Cardiac muscle cell (in vitro differentiated cells and primary cell): Measurements from ENCODE around the gene CFD. TPM values are rescaled to one million over a fixed set of nuclear protein-coding genes. Genes with fewer than 3 reads are reported as not detected.

Experiments used
- DNase-seq, 2 donors: peaks; one replicate each; pipeline versions ENCODE4 v3.0.0 to v3.0.0-alpha.2; 2010 to 2017; ENCODE audit warnings: low read depth in 1 of 2, low spot score in 1 of 2
- H3K27ac ChIP-seq: fragments of 200-600 bp; sonication (generic); 2 replicates; pipeline ENCODE4 v1.5.1; 2016
- H3K27me3 ChIP-seq: fragments of 200-600 bp; sonication (generic); 2 replicates; pipeline ENCODE4 v1.6.0; 2016; ENCODE audit warnings: control low read depth
- H3K36me3 ChIP-seq: fragments of 200-600 bp; sonication (generic); 2 replicates; pipeline ENCODE4 v1.5.1; 2016; ENCODE audit warnings: control low read depth
- H3K4me1 ChIP-seq: fragments of 200-600 bp; sonication (generic); 2 replicates; pipeline ENCODE4 v1.8.1; 2017; ENCODE audit warnings: low read depth, mild to moderate bottlenecking, mixed run types
- H3K4me3 ChIP-seq: fragments of 200-600 bp; sonication (generic); 2 replicates; pipeline ENCODE4 v1.5.1; 2016; ENCODE audit warnings: mild to moderate bottlenecking
- H3K9me3 ChIP-seq: fragments of 200-600 bp; sonication (generic); 2 replicates; pipeline ENCODE4 v1.5.1; 2017; ENCODE audit warnings: low read depth, mild to moderate bottlenecking, control low read depth
- CTCF ChIP-seq: IDR thresholded peaks from 2 replicates; pipeline ENCODE4 v1.5.1; 2012; ENCODE audit warnings: low read depth, mild to moderate bottlenecking, low read length
- polyA plus RNA-seq: library from polyadenylated mRNA; unstranded; fragments of >200 nt; fragmentation: Nextera tagmentation; extraction: Ambion mirVana; gene quantifications from 2 replicates; pipeline ENCODE4 v1.2.1, GENCODE V29; 2016
- total RNA-seq: library from RNA; depleted of rRNA; stranded (reverse); fragments of >200 nt; gene quantifications from 2 replicates; pipeline ENCODE4 v1.2.3, GENCODE V29; 2016

Gene CFD
- total and polyA plus RNA-seq, 2 experiments from 2014 or later: 2.9 to 3.1 TPM

GRCh38 chr19:867855-868457 is 8.5 kb downstream of the CFD start:
- Histone ChIP-seq H3K4me3 (no peak overlapping the region), H3K27me3 (no peaks in the 10 kb centered on the region), H3K36me3 (peaks cover 10% of the 10 kb centered on the region), H3K27ac (no peak overlapping the region), H3K4me1 (no peaks in the 10 kb centered on the region), H3K9me3 (no peaks in the 10 kb centered on the region)
- DNase-seq: no peak
- TF ChIP-seq CTCF: no peak

- H3K27me3 ChIP-seq: no peaks in the 10 kb centered on the region
- H3K27ac ChIP-seq: no peak overlapping the region
- TF ChIP-seq CTCF: no peak
- H3K4me3 ChIP-seq: no peak overlapping the region
- no peak for DNase-seq
- H3K4me1 ChIP-seq: no peaks in the 10 kb centered on the region
- no peaks in the 10 kb centered on the region for H3K9me3 ChIP-seq
- peaks cover 10% of the 10 kb centered on the region for H3K36me3 ChIP-seq
These were observed 9.2 kb downstream of the CFD start for GRCh38 chr19:868458-869244.

GRCh38 chr19:869245-870177 is 10.0 kb downstream of the CFD start:
- no peak for TF ChIP-seq CTCF
- H3K27ac ChIP-seq: no peak overlapping the region
- no peaks in the 10 kb centered on the region for H3K9me3 ChIP-seq
- H3K4me1 ChIP-seq: no peaks in the 10 kb centered on the region
- no peak overlapping the region for H3K4me3 ChIP-seq
- DNase-seq: peak in 1 of 2 donors; percentile 96
- H3K36me3 ChIP-seq: peaks cover 10% of the 10 kb centered on the region
- no peaks in the 10 kb centered on the region for H3K27me3 ChIP-seq

- H3K9me3 ChIP-seq: no peaks in the 10 kb centered on the region
- no peak for TF ChIP-seq CTCF
- H3K4me1 ChIP-seq: no peaks in the 10 kb centered on the region
- no peak for DNase-seq
- H3K36me3 ChIP-seq: peaks cover 10% of the 10 kb centered on the region
- no peak overlapping the region for H3K4me3 ChIP-seq
- H3K27ac ChIP-seq: no peak overlapping the region
- H3K27me3 ChIP-seq: no peaks in the 10 kb centered on the region
These were observed 10.8 kb downstream of the CFD start for GRCh38 chr19:870314-870713.

GRCh38 chr19:870963-871401 is 11.5 kb downstream of the CFD start:
- Histone ChIP-seq H3K36me3 (peaks cover 10% of the 10 kb centered on the region), H3K4me3 (no peak overlapping the region), H3K9me3 (no peaks in the 10 kb centered on the region), H3K4me1 (no peaks in the 10 kb centered on the region), H3K27ac (no peak overlapping the region), H3K27me3 (no peaks in the 10 kb centered on the region)
- peak in 1 of 2 donors; percentile 50 for DNase-seq
- no peak for TF ChIP-seq CTCF
